ENCODE results near the gene TMEM51. TPM values are rescaled to one million over a fixed set of nuclear protein-coding genes. Genes with fewer than 3 reads are reported as not detected.
A peak's percentile ranks its signal among the peaks of the same experiment; 100 is the strongest.

TMEM51 gene
- polyA plus RNA-seq (ENCODE audit: insufficient read length in 4 of 4): 10 to 100 TPM; 20.0 to 23.2 (median 20.9) TPM

- DNase-seq (ENCODE audit: low read depth in 4 of 4, low spot score in 3 of 4): peak in 2 of 4 donors; percentile 51 to 66
These were observed at the start of gene TMEM51 for GRCh38 chr1:15153184-15153841. TSS of gene TMEM51 (plus strand) at chr1:15153747. CDS start at chr1:15215088, 61,341 bp downstream.

GRCh38 chr1:15103906-15104305 is 49.6 kb upstream of the TMEM51 start:
- no peak for DNase-seq (ENCODE audit: low read depth in 4 of 4, low spot score in 3 of 4)

- no peak for DNase-seq (ENCODE audit: low read depth in 4 of 4, low spot score in 3 of 4)
These were observed 48.8 kb upstream of the TMEM51 start for GRCh38 chr1:15104768-15105167.

- no peak for DNase-seq (ENCODE audit: low read depth in 4 of 4, low spot score in 3 of 4)
These were observed 46.9 kb upstream of the TMEM51 start for GRCh38 chr1:15106608-15107007.

GRCh38 chr1:15107058-15107687 is 46.4 kb upstream of the TMEM51 start:
- DNase-seq (ENCODE audit: low read depth in 4 of 4, low spot score in 3 of 4): no peak

- no peak for DNase-seq (ENCODE audit: low read depth in 4 of 4, low spot score in 3 of 4)
These were observed 45.6 kb upstream of the TMEM51 start for GRCh38 chr1:15107911-15108310.

- no peak for DNase-seq (ENCODE audit: low read depth in 4 of 4, low spot score in 3 of 4)
These were observed 43.2 kb upstream of the TMEM51 start for GRCh38 chr1:15110128-15110866.

GRCh38 chr1:15110867-15111230 is 42.7 kb upstream of the TMEM51 start:
- no peak for DNase-seq (ENCODE audit: low read depth in 4 of 4, low spot score in 3 of 4)

GRCh38 chr1:15113146-15113545 is 40.4 kb upstream of the TMEM51 start:
- DNase-seq (ENCODE audit: low read depth in 4 of 4, low spot score in 3 of 4): no peak

- no peak for DNase-seq (ENCODE audit: low read depth in 4 of 4, low spot score in 3 of 4)
These were observed 38.7 kb upstream of the TMEM51 start for GRCh38 chr1:15114884-15115283.

- no peak for DNase-seq (ENCODE audit: low read depth in 4 of 4, low spot score in 3 of 4)
These were observed 37.8 kb upstream of the TMEM51 start for GRCh38 chr1:15115542-15116330.

- no peak for DNase-seq (ENCODE audit: low read depth in 4 of 4, low spot score in 3 of 4)
These were observed 36.6 kb upstream of the TMEM51 start for GRCh38 chr1:15116966-15117365.

GRCh38 chr1:15117671-15118325 is 35.7 kb upstream of the TMEM51 start:
- DNase-seq (ENCODE audit: low read depth in 4 of 4, low spot score in 3 of 4): no peak

GRCh38 chr1:15118579-15118978 is 35.0 kb upstream of the TMEM51 start:
- no peak for DNase-seq (ENCODE audit: low read depth in 4 of 4, low spot score in 3 of 4)

GRCh38 chr1:15120251-15120945 is 33.1 kb upstream of the TMEM51 start:
- DNase-seq (ENCODE audit: low read depth in 4 of 4, low spot score in 3 of 4): no peak

GRCh38 chr1:15122331-15122730 is 31.2 kb upstream of the TMEM51 start:
- no peak for DNase-seq (ENCODE audit: low read depth in 4 of 4, low spot score in 3 of 4)

- no peak for DNase-seq (ENCODE audit: low read depth in 4 of 4, low spot score in 3 of 4)
These were observed 30.3 kb upstream of the TMEM51 start for GRCh38 chr1:15123270-15123669.

GRCh38 chr1:15123925-15124324 is 29.6 kb upstream of the TMEM51 start:
- no peak for DNase-seq (ENCODE audit: low read depth in 4 of 4, low spot score in 3 of 4)

- DNase-seq (ENCODE audit: low read depth in 4 of 4, low spot score in 3 of 4): no peak
These were observed 29.0 kb upstream of the TMEM51 start for GRCh38 chr1:15124362-15125100.
